Measurements from ENCODE around the gene CFAP107. TPM values are rescaled to one million over a fixed set of nuclear protein-coding genes. Genes with fewer than 3 reads are reported as not detected.

The CFAP107 gene
- polyA plus RNA-seq, 1 donor from 2014 or later, result not detected

GRCh38 chr1:12762766-12763165 is 16.8 kb downstream of the CFAP107 start:
- H3K4me3 ChIP-seq (ENCODE audit: low read length), result no peak overlapping the region
- no peaks in the 10 kb centered on the region for H3K79me2 ChIP-seq (replicated peaks; ENCODE audit: insufficient read depth, low read length)
- no peaks in the 10 kb centered on the region for H3K27me3 ChIP-seq (ENCODE audit: insufficient read depth, low read depth, low read length)
- H3K27ac ChIP-seq (ENCODE audit: low read length), result no peak overlapping the region
- no peak overlapping the region for H3K4me2 ChIP-seq (ENCODE audit: low read length)
- H4K20me1 ChIP-seq (ENCODE audit: insufficient read depth), result no peaks in the 10 kb centered on the region
- H3K9me2 ChIP-seq (ENCODE audit: insufficient read depth, low read length), result no peaks in the 10 kb centered on the region
- H3F3A ChIP-seq (ENCODE audit: insufficient read depth, low read length, poor library complexity, severe bottlenecking), result no peaks in the 10 kb centered on the region
- TF ChIP-seq EP300 (conservative IDR thresholded peaks at IDR 0.05; ENCODE audit: poor library complexity, severe bottlenecking) (no peak), EZH2 (IDR thresholded peaks at IDR 0.05; ENCODE audit: borderline replicate concordance, insufficient read depth, low read length, poor library complexity, severe bottlenecking) (no peak), RAD21 (conservative IDR thresholded peaks at IDR 0.05) (no peak)
- H3K9ac ChIP-seq (ENCODE audit: low read length), result no peak overlapping the region
- H3K36me3 ChIP-seq (ENCODE audit: insufficient read depth, low read length), result no peaks in the 10 kb centered on the region
- H3K9me3 ChIP-seq (ENCODE audit: low read length), result no peaks in the 10 kb centered on the region
- no peak overlapping the region for H2AFZ ChIP-seq (ENCODE audit: low read depth, low read length)

GRCh38 chr1:12763479-12763878 is 17.5 kb downstream of the CFAP107 start:
- H3F3A ChIP-seq (ENCODE audit: insufficient read depth, low read length, poor library complexity, severe bottlenecking), result no peaks in the 10 kb centered on the region
- H3K9me3 ChIP-seq (ENCODE audit: low read length), result no peaks in the 10 kb centered on the region
- H3K9me2 ChIP-seq (ENCODE audit: insufficient read depth, low read length), result no peaks in the 10 kb centered on the region

More at GRCh38 chr1:12763479-12763878, 17.5 kb downstream of the CFAP107 start:
- Histone ChIP-seq H3K27me3 (ENCODE audit: insufficient read depth, low read depth, low read length) (no peaks in the 10 kb centered on the region), H3K4me3 (ENCODE audit: low read length) (no peak overlapping the region), H3K36me3 (ENCODE audit: insufficient read depth, low read length) (no peaks in the 10 kb centered on the region), H4K20me1 (ENCODE audit: insufficient read depth) (no peaks in the 10 kb centered on the region), H3K4me2 (ENCODE audit: low read length) (no peak overlapping the region), H3K79me2 (replicated peaks; ENCODE audit: insufficient read depth, low read length) (no peaks in the 10 kb centered on the region), H3K9ac (ENCODE audit: low read length) (no peak overlapping the region), H2AFZ (ENCODE audit: low read depth, low read length) (no peak overlapping the region), H3K27ac (ENCODE audit: low read length) (no peak overlapping the region)
- no peak for TF ChIP-seq EZH2 (IDR thresholded peaks at IDR 0.05; ENCODE audit: borderline replicate concordance, insufficient read depth, low read length, poor library complexity, severe bottlenecking)
- no peak for TF ChIP-seq SMC3 (conservative IDR thresholded peaks at IDR 0.05; ENCODE audit: poor library complexity)
- no peak for TF ChIP-seq RAD21 (conservative IDR thresholded peaks at IDR 0.05)
- no peak for TF ChIP-seq EP300 (conservative IDR thresholded peaks at IDR 0.05; ENCODE audit: poor library complexity, severe bottlenecking)
- TF ChIP-seq, protein P1, sequence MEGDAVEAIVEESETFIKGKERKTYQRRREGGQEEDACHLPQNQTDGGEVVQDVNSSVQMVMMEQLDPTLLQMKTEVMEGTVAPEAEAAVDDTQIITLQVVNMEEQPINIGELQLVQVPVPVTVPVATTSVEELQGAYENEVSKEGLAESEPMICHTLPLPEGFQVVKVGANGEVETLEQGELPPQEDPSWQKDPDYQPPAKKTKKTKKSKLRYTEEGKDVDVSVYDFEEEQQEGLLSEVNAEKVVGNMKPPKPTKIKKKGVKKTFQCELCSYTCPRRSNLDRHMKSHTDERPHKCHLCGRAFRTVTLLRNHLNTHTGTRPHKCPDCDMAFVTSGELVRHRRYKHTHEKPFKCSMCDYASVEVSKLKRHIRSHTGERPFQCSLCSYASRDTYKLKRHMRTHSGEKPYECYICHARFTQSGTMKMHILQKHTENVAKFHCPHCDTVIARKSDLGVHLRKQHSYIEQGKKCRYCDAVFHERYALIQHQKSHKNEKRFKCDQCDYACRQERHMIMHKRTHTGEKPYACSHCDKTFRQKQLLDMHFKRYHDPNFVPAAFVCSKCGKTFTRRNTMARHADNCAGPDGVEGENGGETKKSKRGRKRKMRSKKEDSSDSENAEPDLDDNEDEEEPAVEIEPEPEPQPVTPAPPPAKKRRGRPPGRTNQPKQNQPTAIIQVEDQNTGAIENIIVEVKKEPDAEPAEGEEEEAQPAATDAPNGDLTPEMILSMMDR (IDR thresholded peaks at IDR 0.05; ENCODE audit: poor library complexity, severe bottlenecking), result no peak
- no peak for TF ChIP-seq MXI1 (conservative IDR thresholded peaks at IDR 0.05; ENCODE audit: poor library complexity, severe bottlenecking)
- TF ChIP-seq POLR2AphosphoS5 (IDR thresholded peaks at IDR 0.05), result no peak
- no peak for TF ChIP-seq TAF1 (IDR thresholded peaks at IDR 0.05; ENCODE audit: low read depth)
- TF ChIP-seq, protein P2, sequence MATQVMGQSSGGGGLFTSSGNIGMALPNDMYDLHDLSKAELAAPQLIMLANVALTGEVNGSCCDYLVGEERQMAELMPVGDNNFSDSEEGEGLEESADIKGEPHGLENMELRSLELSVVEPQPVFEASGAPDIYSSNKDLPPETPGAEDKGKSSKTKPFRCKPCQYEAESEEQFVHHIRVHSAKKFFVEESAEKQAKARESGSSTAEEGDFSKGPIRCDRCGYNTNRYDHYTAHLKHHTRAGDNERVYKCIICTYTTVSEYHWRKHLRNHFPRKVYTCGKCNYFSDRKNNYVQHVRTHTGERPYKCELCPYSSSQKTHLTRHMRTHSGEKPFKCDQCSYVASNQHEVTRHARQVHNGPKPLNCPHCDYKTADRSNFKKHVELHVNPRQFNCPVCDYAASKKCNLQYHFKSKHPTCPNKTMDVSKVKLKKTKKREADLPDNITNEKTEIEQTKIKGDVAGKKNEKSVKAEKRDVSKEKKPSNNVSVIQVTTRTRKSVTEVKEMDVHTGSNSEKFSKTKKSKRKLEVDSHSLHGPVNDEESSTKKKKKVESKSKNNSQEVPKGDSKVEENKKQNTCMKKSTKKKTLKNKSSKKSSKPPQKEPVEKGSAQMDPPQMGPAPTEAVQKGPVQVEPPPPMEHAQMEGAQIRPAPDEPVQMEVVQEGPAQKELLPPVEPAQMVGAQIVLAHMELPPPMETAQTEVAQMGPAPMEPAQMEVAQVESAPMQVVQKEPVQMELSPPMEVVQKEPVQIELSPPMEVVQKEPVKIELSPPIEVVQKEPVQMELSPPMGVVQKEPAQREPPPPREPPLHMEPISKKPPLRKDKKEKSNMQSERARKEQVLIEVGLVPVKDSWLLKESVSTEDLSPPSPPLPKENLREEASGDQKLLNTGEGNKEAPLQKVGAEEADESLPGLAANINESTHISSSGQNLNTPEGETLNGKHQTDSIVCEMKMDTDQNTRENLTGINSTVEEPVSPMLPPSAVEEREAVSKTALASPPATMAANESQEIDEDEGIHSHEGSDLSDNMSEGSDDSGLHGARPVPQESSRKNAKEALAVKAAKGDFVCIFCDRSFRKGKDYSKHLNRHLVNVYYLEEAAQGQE (IDR thresholded peaks at IDR 0.05; ENCODE audit: borderline replicate concordance), result no peak

Measured in neural cell (in vitro differentiated cells).